Epidermal melanocyte (primary cell): ENCODE data around the gene RTKN.

ENCODE experiments used
- DNase-seq: peaks from one replicate; pipeline ENCODE4 v3.0.0; 2011; ENCODE audit warnings: low spot score; ENCODE audit not compliant: insufficient read length

RTKN gene

GRCh38 chr2:74417763-74418162 lies 24.0 kb downstream of the RTKN start:
- DNase-seq: no peak

GRCh38 chr2:74417197-74417596 lies 24.5 kb downstream of the RTKN start:
- DNase-seq: no peak

- no peak for DNase-seq
These were observed 25.0 kb downstream of the RTKN start for GRCh38 chr2:74416778-74417177.

GRCh38 chr2:74415762-74416395 lies 25.9 kb downstream of the RTKN start:
- DNase-seq: no peak

- no peak for DNase-seq
These were observed 26.6 kb downstream of the RTKN start for GRCh38 chr2:74414881-74415761.

GRCh38 chr2:74414441-74414840 lies 27.3 kb downstream of the RTKN start:
- no peak for DNase-seq

GRCh38 chr2:74413001-74413698 lies 28.6 kb downstream of the RTKN start:
- no peak for DNase-seq

- DNase-seq: no peak
These were observed 34.1 kb downstream of the RTKN start for GRCh38 chr2:74407682-74408081.

- DNase-seq: no peak
These were observed 35.7 kb downstream of the RTKN start for GRCh38 chr2:74406035-74406434.

GRCh38 chr2:74401891-74402290 lies 39.8 kb downstream of the RTKN start:
- no peak for DNase-seq

GRCh38 chr2:74399785-74400184 lies 42.0 kb downstream of the RTKN start:
- DNase-seq: no peak

- no peak for DNase-seq
These were observed 45.6 kb downstream of the RTKN start for GRCh38 chr2:74396149-74396548.

GRCh38 chr2:74393525-74393924 lies 48.2 kb downstream of the RTKN start:
- DNase-seq: no peak

- DNase-seq: no peak
These were observed 49.3 kb downstream of the RTKN start for GRCh38 chr2:74392449-74392743.

- DNase-seq: peak; percentile 91
These were observed 49.9 kb downstream of the RTKN start for GRCh38 chr2:74391580-74392448.

GRCh38 chr2:74391209-74391579 lies 50.5 kb downstream of the RTKN start:
- DNase-seq: no peak

GRCh38 chr2:74390606-74391005 lies 51.1 kb downstream of the RTKN start:
- no peak for DNase-seq

GRCh38 chr2:74387346-74387745 lies 54.4 kb downstream of the RTKN start:
- DNase-seq: no peak

- DNase-seq: no peak
These were observed 56.3 kb downstream of the RTKN start for GRCh38 chr2:74385396-74385795.

GRCh38 chr2:74384051-74384450 lies 57.7 kb downstream of the RTKN start:
- no peak for DNase-seq

- DNase-seq: no peak
These were observed 58.5 kb downstream of the RTKN start for GRCh38 chr2:74383254-74383653.

- no peak for DNase-seq
These were observed 60.0 kb downstream of the RTKN start for GRCh38 chr2:74381751-74382150.
